Measurements from ENCODE around the gene APBA1. TPM values are rescaled to one million over a fixed set of nuclear protein-coding genes. Genes with fewer than 3 reads are reported as not detected.

APBA1 gene
- total and polyA plus RNA-seq, 7 donors, result 0.23 to 4.2 (median 0.81) TPM

DNA sequence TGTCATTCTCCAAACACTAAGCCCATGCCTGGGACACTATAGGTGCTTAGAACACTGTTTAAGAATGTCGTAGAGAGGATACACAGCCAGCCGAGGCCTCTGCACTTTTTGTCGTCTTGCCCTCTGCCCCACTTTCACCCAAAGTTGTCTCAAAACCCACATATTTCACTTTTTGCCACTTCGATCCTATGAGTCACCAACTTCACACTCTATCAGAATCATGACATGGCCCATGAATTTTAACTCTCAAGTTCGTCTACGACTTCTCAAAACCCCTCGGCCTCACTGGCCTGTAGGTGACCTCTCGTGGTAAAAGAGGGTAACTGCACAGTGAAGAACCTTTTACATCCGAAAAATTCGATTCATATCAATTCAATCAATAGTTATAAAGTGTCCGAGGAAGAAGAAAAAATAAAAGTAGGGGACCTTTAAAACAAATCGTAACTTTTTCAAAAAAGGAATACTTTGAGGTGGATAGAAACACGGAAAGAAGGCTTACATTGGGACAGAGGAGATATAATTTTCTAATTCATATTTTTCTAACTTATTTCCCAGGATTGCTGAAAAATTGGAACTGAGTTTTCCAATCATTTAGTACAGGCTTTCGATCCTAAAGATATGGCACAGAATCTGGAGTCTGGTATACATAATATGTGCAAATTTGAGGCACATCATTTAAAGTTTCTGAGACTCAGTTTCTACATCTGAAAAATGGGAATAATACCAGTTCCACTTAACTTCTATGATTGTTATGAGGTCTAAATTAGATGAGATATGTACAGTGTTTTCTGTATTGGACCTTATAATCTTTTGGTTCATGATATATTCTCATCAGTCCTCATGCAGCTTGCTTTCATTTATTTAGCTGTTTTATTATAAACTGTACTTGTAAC is 122.6 kb downstream of the APBA1 start:
- DNase-seq (no peak), ATAC-seq (peak; percentile 57 to 90 (median 75))
- TF ChIP-seq, protein P1, sequence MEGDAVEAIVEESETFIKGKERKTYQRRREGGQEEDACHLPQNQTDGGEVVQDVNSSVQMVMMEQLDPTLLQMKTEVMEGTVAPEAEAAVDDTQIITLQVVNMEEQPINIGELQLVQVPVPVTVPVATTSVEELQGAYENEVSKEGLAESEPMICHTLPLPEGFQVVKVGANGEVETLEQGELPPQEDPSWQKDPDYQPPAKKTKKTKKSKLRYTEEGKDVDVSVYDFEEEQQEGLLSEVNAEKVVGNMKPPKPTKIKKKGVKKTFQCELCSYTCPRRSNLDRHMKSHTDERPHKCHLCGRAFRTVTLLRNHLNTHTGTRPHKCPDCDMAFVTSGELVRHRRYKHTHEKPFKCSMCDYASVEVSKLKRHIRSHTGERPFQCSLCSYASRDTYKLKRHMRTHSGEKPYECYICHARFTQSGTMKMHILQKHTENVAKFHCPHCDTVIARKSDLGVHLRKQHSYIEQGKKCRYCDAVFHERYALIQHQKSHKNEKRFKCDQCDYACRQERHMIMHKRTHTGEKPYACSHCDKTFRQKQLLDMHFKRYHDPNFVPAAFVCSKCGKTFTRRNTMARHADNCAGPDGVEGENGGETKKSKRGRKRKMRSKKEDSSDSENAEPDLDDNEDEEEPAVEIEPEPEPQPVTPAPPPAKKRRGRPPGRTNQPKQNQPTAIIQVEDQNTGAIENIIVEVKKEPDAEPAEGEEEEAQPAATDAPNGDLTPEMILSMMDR (IDR thresholded peaks at IDR 0.05), result peak; percentile 86
- no peaks in the 10 kb centered on the region for H3K9me3 ChIP-seq
- no peak overlapping the region for H3K4me3 ChIP-seq
- 21 to 26% (median 23%) methylated on average over 14 of the region's 14 CpGs for WGBS, 3 donors
- no peaks in the 10 kb centered on the region for H3K27me3 ChIP-seq (ENCODE audit: insufficient read depth in 3 of 3, low read length in 2 of 3)
- H3K4me1 ChIP-seq, result peaks cover 3% of the 10 kb centered on the region
- no peak overlapping the region for H3K27ac ChIP-seq
- intact Hi-C loops (cut with DNase I), result loop anchor here (2.0 to 10.0 kb wide), 3 partner anchors 55 to 127 kb away; no protein-coding TSS in a partner anchor
- no peaks in the 10 kb centered on the region for H3K36me3 ChIP-seq (ENCODE audit: insufficient read depth in 1 of 2, low read depth in 1 of 2)

DNA sequence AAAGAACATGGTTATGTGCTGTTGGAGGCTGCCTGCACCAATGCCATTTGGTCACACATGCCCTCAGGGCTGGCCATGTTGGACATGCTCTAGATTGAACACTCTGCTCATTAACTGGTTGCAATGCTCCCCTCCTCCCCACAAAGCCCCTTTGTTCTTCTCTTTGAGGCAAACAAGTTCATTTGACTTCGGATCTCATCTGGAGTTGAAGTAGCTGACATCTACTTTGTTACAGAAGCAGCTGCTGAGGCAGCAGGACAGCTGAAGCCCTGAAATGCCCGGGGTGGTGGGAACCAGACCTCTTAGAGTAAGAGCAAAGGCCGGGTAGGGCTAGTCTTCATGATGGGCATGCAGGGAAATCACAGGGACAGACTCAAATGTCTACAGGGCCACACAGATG is 123.5 kb downstream of the APBA1 start:
- H3K27me3 ChIP-seq (ENCODE audit: insufficient read depth in 3 of 3, low read length in 2 of 3), result no peaks in the 10 kb centered on the region
- ATAC-seq (no peak), DNase-seq (no peak)
- H3K36me3 ChIP-seq (ENCODE audit: insufficient read depth in 1 of 2, low read depth in 1 of 2), result no peaks in the 10 kb centered on the region
- H3K4me1 ChIP-seq, result peaks cover under 1% of the 10 kb centered on the region
- no peak overlapping the region for H3K27ac ChIP-seq
- TF ChIP-seq, protein P1 (IDR thresholded peaks at IDR 0.05), result no peak
- no peaks in the 10 kb centered on the region for H3K9me3 ChIP-seq
- 44 to 66% (median 52%) methylated on average over 3 of the region's 3 CpGs for WGBS, 3 donors
- intact Hi-C loops (cut with DNase I), result loop anchor here (2.0 to 10.0 kb wide), 3 partner anchors 54 to 126 kb away; no protein-coding TSS in a partner anchor
- no peak overlapping the region for H3K4me3 ChIP-seq

DNA sequence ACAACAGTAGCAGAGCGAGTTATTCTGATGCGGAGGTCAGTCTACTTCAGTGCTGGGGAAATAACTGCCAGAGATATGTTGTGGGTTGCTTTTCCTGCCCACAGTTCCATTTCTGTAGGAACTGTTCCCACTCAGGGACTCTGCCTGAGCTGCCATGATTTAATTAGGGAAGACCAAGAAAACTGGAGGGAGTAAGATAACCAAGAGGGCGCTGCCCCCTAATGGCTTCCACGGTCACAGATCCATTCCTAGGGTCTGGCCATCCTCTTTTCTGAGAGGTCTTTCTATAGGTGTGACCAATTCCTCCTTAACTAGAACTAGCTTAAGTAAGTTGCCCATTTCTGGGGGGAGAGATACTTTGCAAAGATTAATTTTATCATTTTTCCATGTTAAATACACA is 125.9 kb downstream of the APBA1 start:
- no peaks in the 10 kb centered on the region for H3K36me3 ChIP-seq (ENCODE audit: insufficient read depth in 1 of 2, low read depth in 1 of 2)
- H3K4me1 ChIP-seq, result peaks cover 7% of the 10 kb centered on the region
- H3K27me3 ChIP-seq (ENCODE audit: insufficient read depth in 3 of 3, low read length in 2 of 3), result no peaks in the 10 kb centered on the region
- no peak overlapping the region for H3K4me3 ChIP-seq
- H3K9me3 ChIP-seq, result no peaks in the 10 kb centered on the region
- no peak for DNase-seq
- 73 to 80% (median 74%) methylated on average over 4 of the region's 4 CpGs for WGBS, 3 donors
- TF ChIP-seq, protein P1 (IDR thresholded peaks at IDR 0.05), result peak; percentile 26
- intact Hi-C loops (cut with DNase I), result loop anchor here in 1 of 2 donors (10.0 kb wide), 1 partner anchor 51 kb away; no protein-coding TSS in a partner anchor
- ATAC-seq, result peak in 2 of 4 donors; percentile 41 to 54
- H3K27ac ChIP-seq, result no peak overlapping the region

DNA sequence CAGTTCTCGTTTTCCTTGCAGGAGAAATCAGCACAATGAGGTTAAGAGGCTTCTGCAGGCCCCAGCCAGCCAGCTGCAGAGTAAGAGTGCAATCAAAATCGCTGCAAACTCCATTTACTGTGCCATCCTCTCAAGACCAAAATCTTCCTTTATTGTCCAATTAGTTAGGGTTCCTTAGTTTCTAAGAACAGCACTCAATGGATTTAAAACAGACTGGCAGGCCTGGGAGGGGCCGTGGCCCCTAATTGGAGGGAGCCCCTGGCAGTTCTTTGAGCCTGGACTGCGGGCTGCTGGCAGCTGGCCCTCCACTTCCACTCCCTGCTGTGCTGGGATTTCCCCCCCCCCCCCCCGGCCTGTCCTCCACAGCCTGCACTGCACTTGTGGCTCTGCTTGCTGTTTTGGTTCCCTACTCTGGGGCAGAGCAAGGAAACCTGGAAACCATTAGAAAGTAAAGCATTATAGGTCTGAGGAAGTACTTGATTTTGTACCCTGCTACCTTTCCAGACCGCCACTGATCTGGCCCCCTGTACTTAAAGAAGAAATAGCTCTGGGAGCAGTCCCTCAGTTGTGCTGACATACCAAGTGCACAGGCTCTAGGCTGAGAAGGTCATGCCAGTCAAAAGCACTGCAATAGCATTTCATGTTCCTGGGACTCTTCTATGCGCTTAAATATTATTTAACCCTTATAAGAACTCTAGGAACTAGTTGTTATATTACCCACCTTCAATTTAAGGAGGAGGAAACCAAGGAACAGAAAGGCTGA is 129.0 kb downstream of the APBA1 start:
- no peaks in the 10 kb centered on the region for H3K36me3 ChIP-seq (ENCODE audit: insufficient read depth in 1 of 2, low read depth in 1 of 2)
- H3K9me3 ChIP-seq, result no peaks in the 10 kb centered on the region
- WGBS, 3 donors, result 16 to 27% (median 26%) methylated on average over 7 of the region's 7 CpGs
- no peak overlapping the region for H3K27ac ChIP-seq
- peaks cover 7% of the 10 kb centered on the region for H3K4me1 ChIP-seq
- H3K27me3 ChIP-seq (ENCODE audit: insufficient read depth in 3 of 3, low read length in 2 of 3), result no peaks in the 10 kb centered on the region
- H3K4me3 ChIP-seq, result no peak overlapping the region
- TF ChIP-seq, protein P1 (IDR thresholded peaks at IDR 0.05), result no peak
- DNase-seq (no peak), ATAC-seq (peak in 3 of 4 donors; percentile 61 to 78 (median 61))
- intact Hi-C loops (cut with DNase I), result loop anchor here in 1 of 2 donors (10.0 kb wide), 1 partner anchor 48 kb away; no protein-coding TSS in a partner anchor

All from psoas muscle (tissue), 8 donors.